HG02623 (cell line): ENCODE measurements around the gene CHD9.

ENCODE experiments used
- ATAC-seq: cut with Tn5 transposase; IDR thresholded peaks from one replicate; pipeline ENCODE4 v1.9.1; 2021; ENCODE audit warnings: moderate library complexity; ENCODE audit not compliant: unreplicated experiment

The CHD9 gene

DNA sequence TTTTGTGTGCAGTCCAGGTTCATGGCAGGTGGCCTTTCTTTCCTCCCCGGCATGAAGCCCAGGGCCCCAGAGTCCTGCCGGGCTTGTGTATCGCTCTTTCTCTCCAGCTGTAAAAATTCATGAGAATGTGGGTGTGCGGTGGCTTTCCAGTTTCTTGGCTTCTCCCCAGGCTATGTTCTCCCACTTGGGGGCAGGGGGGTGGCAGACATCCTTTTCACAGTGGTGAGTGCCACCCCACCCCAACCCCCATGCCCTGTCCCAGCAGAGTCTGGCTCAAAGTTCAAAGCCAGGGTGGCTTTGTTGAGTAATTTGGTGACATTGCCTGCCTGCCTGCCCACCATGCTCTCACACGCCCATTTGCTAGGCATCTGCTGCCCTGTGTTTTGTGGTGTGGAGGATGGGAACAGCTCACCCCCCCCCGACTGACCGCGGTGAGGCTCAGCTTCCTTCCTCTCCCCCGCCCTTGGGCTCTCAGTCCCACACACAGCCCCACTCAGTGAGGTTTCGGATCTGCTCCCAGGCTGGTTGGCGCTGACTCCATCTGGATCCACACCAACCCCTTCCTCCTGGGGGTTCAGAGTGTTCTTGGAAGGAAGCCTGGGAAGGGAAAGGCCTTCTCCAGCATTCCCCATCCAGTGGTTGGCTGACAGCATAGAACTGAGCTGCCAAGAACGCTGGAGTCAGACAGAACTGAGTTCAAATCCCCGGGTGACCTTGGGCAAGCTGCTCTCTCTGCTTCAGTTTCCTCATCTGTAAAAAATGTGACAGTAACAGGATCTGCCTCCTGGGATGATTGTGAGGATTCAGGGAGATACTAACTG lies 36.0 kb downstream of the CHD9 start:
- ATAC-seq: peak; percentile 36

DNA sequence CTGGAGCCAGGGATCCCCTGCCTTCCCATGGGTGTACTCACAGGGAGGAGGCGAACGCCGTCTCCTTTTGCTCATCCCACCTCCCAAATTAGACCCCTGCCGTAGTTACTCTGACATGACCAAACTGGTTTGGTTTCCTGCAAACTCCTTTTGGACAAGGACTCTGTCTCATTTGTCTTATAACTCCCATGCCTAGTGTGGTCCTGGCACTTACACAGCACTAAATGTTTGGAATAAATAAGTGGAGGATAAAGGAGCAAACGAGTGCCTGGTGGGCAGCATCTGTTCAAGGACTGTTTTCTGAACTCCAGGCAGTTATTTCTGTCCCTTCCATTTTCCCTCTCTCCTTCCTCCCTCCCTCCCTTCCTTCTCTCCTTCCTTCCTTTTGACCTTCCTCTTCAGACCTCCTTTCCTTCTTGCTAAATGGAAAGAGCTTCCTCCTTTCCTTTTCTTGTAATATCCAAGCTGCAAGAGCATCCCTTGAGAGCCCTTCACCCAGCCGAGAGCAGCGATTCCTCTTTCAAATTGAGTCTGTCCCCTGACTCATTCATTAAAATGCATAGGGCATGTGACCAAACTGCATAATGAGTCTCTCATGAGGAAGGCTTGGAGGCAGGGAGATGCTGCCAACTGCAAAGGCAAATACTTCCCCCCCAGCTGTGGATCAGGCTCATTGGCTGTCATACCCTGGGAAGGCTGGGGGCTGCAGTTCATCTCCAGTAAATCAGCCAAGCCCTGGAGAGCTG lies 36.8 kb downstream of the CHD9 start:
- ATAC-seq: peak; percentile 31

DNA sequence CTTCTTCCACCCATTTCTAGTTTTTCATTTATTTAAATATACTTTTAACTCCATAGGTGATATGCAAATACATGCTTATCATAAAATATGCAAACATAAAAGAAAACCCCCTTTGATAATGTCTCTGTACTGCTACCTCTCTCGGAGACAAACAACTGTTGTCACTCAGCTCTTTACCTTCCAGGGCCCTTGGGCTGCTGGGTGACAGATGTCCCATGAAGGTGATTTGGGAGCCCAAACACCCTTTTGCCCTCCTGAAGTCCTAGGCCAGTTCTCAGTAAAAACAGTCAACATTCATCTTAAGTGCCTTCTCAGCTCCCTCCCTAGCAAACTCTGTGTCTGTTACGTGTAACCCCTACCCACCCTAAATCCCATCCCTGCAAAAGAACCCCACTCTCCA lies 37.5 kb downstream of the CHD9 start:
- no peak for ATAC-seq

DNA sequence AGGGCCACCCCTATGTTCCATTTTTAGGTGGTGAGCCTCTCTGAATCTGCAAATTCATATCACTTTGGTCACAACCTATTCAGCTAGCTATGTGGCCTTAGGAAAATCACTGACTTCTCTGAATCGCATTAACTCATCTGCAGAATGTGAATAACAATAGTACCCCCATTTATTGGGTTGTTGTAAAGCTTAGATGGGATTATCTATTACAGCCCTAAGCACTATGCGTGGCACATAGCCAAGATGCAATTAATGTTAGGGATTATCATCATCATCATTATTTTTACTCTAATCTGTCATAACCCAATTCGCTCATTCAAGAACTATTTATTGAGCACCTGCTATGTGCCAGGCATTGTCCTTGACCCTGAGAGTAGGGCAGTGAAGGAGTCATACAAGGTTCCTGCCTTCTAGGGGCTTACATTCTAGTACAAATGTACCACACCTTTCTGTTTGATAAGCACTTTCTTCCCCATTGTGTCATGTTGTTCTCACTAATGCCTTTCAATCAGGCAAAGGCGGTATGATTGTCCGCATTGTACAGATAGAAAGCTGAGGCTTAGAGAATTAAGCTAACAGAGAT lies 38.5 kb downstream of the CHD9 start:
- no peak for ATAC-seq

DNA sequence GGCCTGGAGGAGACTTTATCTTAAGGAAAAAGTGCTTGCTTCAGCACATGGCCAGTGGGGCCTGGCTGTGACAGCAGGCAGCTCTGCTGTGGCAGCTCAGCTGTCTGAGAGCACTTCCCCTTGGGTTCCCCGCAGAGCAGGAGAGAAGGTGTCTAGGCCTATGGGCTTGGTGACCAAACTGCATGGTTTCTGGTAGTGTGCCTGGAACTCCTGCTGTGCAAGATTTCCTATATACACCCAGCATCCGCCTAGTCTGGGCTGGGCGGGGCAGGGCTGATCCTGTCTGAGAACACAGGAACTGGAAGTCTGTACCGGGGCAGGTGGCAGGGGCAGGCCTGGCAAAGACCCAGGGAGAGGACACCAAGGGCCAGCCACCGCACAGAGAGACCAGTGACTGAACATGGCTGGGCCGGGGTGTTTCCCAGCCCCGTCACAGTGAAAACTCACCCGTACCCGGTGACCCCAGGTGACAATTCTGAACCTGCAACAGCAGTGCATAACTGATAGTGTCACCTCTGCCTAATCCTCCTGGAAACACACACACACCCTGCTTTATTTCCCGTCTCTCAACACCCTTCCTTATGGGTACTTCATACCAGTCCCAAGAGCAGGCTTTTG lies 39.3 kb downstream of the CHD9 start:
- ATAC-seq: peak; percentile 47

DNA sequence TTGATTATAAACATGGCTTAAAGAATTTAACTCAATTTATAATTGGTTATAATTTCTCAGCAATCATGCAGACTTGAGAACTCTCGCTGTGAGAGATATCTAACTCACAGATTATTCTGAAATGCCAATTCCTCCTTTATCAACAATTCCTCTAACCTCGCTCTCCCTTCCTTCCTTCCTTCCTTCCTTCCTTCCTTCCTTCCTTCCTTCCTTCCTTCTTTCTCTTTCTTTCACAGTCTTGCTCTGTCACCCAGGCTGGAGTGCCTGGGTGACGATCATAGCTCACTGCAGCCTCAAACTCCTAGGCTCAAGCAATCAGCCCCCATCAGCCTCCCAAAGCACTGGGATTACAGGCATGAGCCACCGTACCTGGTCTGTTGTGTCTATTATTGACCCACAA lies 42.4 kb downstream of the CHD9 start:
- ATAC-seq: no peak

DNA sequence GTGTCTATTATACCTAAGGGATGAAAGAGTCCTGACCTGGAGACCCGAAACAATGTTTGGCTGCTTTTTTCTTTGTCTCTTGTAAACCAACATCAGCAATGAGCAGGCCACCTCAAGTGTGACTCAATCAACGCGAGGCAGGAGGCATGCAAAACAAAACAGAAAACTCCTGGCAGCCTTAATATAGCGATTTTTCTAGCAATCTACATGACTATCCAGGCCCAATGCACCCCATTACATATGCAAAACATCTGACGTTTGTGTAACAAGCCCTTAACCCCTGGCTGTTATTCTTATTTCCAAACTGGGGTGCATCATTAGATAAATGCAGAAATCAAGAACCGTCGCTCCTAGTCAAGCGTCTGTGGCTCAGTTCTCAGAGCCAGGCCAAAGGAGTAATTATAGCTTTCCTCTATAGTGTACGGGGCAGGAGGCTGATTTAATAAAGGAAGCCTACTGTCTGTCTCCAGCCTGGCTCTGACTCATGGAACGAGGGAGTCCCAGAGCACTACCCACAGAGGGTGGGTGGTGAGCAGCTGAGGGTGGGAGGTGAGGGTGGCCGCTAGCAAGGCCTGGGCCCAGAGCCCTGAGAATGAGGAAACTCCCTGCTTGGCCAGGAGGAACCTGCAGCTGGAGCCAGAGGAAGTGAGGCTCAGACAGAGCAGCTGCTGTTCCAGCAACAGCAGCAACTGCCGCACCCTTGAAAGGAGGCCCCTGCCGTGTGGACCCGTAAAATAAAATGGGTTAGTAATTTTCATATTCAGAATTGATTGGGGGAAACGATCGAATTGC lies 43.9 kb downstream of the CHD9 start:
- peak; percentile 59 for ATAC-seq

DNA sequence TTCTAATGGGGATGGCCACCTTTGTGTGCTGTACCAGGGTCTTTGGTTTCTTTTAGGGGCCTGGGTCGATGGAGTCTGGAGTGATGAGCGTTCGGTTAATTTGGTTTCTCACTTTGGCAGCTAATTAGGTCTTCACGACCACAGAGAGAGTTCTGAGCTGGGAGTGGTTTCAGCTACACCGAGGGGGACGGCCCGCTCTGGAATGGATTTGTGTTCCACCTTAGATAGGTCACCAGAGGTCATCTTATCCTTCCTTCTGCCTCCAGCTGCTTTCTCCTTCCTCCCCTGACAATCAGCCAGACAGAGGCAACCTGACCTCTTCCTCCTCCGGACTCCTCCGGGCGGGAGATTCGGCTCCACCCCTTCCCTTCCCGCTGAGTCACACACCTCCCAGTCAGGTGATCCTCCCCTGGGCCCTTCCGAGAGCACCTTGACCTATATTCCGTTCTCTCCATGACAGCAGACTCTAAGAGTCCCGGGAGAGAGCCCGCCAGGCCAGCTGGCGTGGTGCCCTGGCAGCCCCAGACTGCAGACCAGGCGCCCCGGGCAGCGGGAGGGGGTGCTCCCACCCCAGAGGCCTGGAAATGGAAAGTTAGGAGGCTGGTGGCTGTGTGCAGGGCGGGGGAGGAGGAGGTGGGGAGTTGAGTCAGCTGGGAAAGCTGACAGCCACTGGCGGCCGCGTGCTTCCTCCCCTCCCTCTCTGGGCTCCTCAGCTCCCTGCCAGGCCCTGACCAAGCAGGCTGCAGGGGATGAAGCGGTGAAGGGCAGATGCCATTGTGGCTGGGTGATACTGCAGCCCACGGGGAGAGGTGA lies 44.7 kb downstream of the CHD9 start:
- ATAC-seq: peak; percentile 42

DNA sequence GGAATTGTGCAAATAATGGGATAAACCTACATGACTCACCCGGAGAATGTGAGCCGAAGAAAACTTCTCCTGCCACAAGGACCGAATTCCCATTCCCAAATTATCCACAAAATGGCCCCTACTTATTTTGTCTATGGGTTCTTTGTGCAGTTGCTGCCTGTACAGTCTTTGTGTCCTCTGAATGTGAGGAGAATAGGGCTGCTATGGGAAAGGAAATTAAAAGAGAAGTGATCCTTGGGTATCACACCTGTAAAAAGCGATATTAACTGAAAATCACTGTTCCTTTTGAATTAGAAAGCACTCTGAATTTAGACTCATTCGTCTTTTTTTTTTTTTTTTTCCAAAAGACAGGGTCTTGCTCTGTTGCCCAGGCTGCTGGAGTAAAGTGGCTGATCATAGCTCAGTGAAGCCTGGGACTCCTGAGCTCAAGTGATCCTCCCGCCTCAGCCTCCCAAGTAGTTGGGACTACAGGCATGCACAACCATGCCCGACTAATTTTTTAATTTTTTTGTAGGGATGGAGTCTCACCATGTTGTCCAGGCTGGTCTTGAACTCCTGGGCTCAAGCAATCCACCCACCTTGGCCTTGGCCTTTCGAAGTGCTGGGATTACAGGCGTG lies 45.4 kb downstream of the CHD9 start:
- no peak for ATAC-seq

DNA sequence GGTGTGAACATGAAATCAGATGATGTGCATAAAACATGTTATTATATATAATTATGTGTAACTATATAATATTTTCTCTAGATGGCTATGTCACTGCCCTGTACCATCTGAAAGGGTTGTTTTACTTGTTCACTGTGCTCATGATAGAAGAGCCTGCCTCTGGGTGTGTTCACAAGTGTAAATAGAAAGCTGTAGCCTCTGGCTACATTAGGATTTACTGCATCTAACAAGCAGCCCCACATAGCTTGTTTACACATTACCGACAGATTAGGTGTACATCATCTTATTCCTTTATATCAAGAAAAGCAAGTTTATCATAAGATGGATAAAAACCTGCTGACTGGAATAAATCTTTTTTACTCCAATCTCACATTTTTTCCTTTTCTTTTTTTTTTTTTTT lies 46.1 kb downstream of the CHD9 start:
- no peak for ATAC-seq

DNA sequence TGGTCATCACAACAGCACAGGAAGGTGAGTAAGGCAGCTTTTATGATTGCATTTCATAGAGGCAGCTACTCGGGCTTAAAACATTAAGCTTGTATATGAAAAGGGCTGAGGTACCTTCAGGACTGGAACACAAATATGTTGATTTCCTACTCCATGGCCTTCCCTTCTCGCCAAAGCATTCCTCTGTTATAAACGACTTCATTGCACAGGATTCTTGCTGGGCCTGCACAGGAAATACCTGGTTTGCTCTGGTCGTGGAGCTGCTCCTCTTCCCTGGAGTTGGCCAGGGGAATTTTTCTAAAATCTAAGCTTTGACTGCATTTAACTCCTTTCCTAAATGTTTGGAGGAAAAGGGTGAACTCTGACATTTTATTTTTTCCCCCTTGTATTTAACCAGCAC lies 49.0 kb downstream of the CHD9 start:
- ATAC-seq: no peak

DNA sequence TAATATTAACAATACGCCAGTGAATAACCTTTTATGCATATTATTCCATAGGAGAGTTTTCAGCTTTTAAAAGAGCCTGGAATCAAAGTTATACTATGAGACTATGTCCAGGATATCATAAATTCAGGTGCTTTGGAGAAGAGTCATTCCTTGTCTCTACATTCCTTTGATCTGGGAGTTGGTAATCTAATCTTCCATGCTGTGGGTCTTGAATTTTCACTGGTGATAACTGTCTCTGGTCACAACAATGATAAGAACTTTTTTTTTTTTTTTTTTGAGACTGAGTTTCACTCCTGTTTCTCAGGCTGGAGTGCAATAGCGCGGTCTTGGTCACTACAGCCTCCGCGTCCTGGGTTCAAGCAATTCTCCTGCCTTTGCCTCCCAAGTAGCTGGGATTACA lies 50.8 kb downstream of the CHD9 start:
- no peak for ATAC-seq

DNA sequence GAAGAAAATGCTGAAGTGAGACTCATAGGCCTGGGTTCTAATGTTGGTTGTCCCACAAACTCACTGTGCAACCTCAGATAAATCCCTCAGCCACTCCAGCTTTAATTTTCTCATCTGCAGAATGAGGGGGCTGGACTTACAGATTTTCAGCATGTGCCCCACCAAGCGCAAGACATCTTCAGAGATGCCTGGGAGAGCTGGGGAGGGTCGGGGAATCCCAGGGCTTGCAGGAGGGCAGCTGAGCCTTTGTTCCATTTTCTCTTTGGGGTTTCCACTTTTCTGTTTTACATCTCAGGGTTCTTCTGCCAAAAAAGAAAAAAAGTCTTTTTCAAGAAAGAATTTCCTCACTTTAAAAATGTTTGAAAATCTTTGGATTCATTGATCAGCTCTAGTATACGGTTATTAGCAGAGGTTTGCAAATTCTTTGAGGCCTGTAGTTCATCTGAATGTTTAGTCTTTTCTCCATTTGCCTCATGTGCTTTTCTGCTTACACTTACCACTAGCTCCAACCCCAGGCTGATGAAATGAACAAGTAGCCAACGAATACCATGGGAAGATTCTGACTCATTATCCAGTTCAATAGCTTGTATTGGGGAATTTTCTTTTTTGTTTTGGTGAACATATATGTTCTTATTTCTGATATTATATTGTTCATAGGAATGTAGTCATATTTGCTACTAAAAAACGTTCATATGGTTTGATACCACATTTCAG lies 56.4 kb downstream of the CHD9 start:
- no peak for ATAC-seq

DNA sequence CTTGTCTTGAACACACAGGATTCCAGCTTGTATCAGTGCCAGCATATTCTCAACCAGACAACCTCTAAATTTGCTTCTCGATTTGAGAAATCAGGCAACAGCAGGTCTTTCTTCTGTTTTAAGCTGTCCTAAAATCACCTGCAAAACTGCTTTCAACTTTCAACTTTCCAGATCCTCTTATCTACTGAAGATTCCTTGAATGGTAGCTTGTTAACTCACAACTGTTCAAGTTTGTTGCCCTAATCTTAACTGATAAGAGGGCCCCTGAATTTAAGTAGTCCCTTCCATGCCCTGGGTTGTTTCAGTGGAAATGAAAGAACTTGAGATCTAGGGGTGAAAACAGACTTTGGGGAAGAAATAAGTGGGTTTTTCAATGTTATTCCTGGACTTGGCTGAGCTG lies 57.2 kb downstream of the CHD9 start:
- no peak for ATAC-seq

DNA sequence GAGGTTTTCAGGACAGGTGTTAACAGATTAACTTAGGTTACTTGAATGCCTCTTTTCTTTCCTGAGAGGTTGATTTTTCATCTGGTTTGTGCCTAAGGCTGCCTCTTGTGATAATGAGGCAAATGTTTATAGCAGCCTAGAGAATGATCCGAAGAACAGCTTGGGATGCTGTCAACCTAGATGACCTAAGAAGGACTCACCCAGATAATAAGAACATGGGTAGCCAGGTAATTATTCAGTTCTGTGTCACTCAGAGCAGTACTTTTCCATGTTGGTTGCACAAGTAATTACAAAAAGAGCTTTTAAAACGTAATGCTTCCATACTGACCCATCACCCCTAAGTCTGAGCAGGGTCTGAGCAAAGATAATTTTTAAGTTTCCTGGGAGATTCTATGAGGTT lies 60.3 kb downstream of the CHD9 start:
- no peak for ATAC-seq

DNA sequence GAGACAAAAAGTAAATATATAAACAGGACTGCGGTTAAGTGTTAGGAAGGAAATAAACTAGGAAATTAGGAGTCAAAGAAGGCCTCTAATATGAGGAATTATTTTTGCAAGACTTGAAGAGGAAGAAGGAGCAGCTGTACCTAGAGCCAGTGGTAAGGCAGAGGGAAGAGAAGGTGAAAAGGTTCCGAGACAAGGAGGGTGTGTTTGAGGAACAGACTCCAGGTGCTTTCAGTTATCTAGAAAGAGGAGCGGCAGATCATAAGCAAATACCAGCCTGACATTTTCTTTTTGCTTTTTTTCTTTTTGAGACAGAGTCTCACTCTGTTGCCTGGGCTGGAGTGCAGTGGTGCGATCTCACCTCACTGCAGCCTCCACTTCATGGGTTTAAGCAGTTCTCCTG lies 61.0 kb downstream of the CHD9 start:
- no peak for ATAC-seq

DNA sequence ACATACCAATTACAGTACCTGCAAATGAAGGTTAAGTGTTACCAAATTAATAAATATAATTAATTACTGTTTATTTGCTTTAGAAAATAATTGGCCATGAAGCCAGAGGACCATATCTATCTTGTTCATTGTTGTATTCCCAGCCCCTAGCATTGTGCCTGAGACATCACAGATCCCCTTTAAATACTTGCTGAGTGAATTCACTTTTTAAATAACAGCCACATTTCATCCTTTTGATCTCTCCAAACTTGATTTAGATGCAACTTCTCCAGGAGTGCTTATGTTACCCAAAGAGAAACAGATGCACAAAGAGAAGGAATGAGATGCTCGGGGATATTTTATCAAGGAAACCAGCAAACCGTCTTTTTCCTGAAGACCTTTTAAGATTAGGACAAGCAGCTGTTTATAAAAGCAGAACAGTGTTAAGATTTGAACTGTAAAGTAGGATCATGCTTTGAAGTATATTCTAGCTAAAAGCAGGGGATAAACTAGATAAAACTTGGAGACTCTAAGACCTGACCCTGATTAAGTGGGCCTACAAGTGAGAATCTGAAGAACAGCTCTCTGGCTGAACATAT lies 66.3 kb downstream of the CHD9 start:
- no peak for ATAC-seq

DNA sequence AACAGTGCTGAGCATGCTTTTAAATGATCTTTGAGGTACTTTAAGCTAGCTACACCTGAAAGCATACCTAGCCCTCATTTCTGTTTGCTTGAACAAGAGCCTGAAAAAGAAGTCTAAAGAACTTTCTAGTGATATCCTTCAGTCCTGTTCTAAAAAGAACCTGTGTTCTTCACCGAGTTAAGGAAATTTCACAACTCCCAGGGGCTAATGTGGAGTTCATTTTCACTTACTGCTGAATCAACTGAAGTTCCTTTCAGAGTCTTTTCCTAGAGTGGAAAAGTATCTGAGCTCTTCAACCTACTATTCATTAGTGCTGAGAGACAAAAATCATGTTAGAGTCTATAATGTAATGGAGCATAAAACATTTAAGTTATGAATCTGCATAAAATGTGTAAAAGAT lies 66.9 kb downstream of the CHD9 start:
- no peak for ATAC-seq

DNA sequence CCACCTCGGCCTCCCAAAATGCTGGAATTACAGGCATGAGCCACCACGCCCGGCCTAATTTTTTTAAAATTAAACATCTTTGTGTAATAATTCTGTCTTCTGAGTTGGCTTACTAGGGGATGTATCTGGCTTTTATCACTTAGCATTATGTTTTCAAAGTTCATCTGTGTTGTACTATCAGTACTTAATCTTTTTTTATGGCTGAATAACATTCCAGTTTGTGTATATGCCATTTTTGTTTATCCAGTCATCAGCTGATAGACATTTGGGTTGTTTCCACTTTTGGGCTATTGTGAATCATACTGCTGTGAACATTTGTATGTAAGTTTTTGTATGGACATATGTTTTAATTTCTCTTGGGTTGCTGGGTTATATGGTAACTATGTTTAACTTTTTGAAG lies 69.0 kb downstream of the CHD9 start:
- no peak for ATAC-seq
